BE2C (cell line): ENCODE data around the gene KRT6B. TPM values are rescaled to one million over a fixed set of nuclear protein-coding genes. Genes with fewer than 3 reads are reported as not detected.
"Not testable (repeated sequence)": the region's sequence is repeated elsewhere in the genome, so short reads cannot be mapped to it uniquely, and the experiment has no call there.

Source experiments
- DNase-seq: peaks from one replicate; pipeline ENCODE4 v3.0.0-alpha.2; 2020
- H3K27me3 ChIP-seq: fragments of 250-450 bp; sonication (Bioruptor Pico); 2 replicates; pipeline ENCODE4 v1.5.1; 2020; ENCODE audit warnings: mild to moderate bottlenecking
- H3K36me3 ChIP-seq: fragments of 250-450 bp; sonication (Bioruptor Pico); 2 replicates; pipeline ENCODE4 v1.5.1; 2020; ENCODE audit warnings: mild to moderate bottlenecking
- H3K4me1 ChIP-seq: fragments of 250-450 bp; sonication (Bioruptor Pico); 2 replicates; pipeline ENCODE4 v1.5.1; 2020
- H3K4me3 ChIP-seq: 2 replicates; pipeline ENCODE4 v1.5.1; 2011; ENCODE audit warnings: low read depth, low read length
- H3K9me3 ChIP-seq: fragments of 250-450 bp; sonication (Bioruptor Pico); 2 replicates; pipeline ENCODE4 v1.5.1; 2020
- CTCF ChIP-seq: IDR thresholded peaks from 2 replicates; pipeline ENCODE4 v1.5.1; 2012; ENCODE audit warnings: mild to moderate bottlenecking, low read depth, low read length
- polyA plus RNA-seq: library from polyadenylated mRNA; unstranded; fragments of >200 nt; gene quantifications from one replicate; pipeline ENCODE4 v1.2.1, GENCODE V29; 2012; ENCODE audit warnings: low read depth, missing spikeins; ENCODE audit not compliant: insufficient read length, insufficient read depth

Gene KRT6B
- polyA plus RNA-seq, result not detected

- Histone ChIP-seq H3K27me3 (peaks cover 32% of the 10 kb centered on the region), H3K9me3 (no peaks in the 10 kb centered on the region), H3K36me3 (no peaks in the 10 kb centered on the region), H3K4me3 (no peak within 1 kb of the TSS), H3K4me1 (no peaks in the 10 kb centered on the region)
- no peak for DNase-seq
- TF ChIP-seq CTCF, result no peak
These were observed at the start of gene KRT6B for GRCh38 chr12:52452101-52452500. Gene KRT6B, minus strand, starts transcription at chr12:52452146. Its CDS starts 68 bp downstream, at chr12:52452078.

- Histone ChIP-seq H3K4me3 (no peak overlapping the region), H3K36me3 (no peaks in the 10 kb centered on the region), H3K27me3 (peaks cover 26% of the 10 kb centered on the region), H3K4me1 (no peaks in the 10 kb centered on the region), H3K9me3 (no peaks in the 10 kb centered on the region)
- no peak for DNase-seq
- no peak for TF ChIP-seq CTCF
These were observed 49.5 kb upstream of the KRT6B start for GRCh38 chr12:52501490-52501889.

- H3K4me3 ChIP-seq, H3K9me3 ChIP-seq, H3K36me3 ChIP-seq, H3K4me1 ChIP-seq, DNase-seq: not testable (repeated sequence)
- H3K27me3 ChIP-seq, result peaks cover 28% of the 10 kb centered on the region
These were observed 48.6 kb upstream of the KRT6B start for GRCh38 chr12:52500574-52500973.

GRCh38 chr12:52499806-52500560, 48.0 kb upstream of the KRT6B start:
- H3K36me3 ChIP-seq, result no peaks in the 10 kb centered on the region
- H3K4me3 ChIP-seq, result no peak overlapping the region
- peaks cover 34% of the 10 kb centered on the region for H3K27me3 ChIP-seq
- TF ChIP-seq CTCF, result no peak
- H3K4me1 ChIP-seq, result no peaks in the 10 kb centered on the region
- no peak for DNase-seq
- no peaks in the 10 kb centered on the region for H3K9me3 ChIP-seq

GRCh38 chr12:52498946-52499345, 47.0 kb upstream of the KRT6B start:
- Histone ChIP-seq H3K9me3 (no peaks in the 10 kb centered on the region), H3K4me1 (no peaks in the 10 kb centered on the region), H3K36me3 (no peaks in the 10 kb centered on the region), H3K4me3 (no peak overlapping the region), H3K27me3 (peaks cover 38% of the 10 kb centered on the region)
- no peak for DNase-seq
- no peak for TF ChIP-seq CTCF

- Histone ChIP-seq H3K27me3 (peaks cover 45% of the 10 kb centered on the region), H3K4me3 (no peak overlapping the region), H3K36me3 (no peaks in the 10 kb centered on the region), H3K9me3 (no peaks in the 10 kb centered on the region), H3K4me1 (no peaks in the 10 kb centered on the region)
- TF ChIP-seq CTCF, result no peak
- DNase-seq, result no peak
These were observed 46.0 kb upstream of the KRT6B start for GRCh38 chr12:52497975-52498374.
